ENCODE results near the gene CAMKK1. TPM values are rescaled to one million over a fixed set of nuclear protein-coding genes. Genes with fewer than 3 reads are reported as not detected.

CAMKK1 gene
- total and polyA plus RNA-seq, 9 of the 15 experiments (the other 6 are each of a cell fraction or from before 2014, with no cell fraction given) = 0.34 to 7.5 (median 4.9) TPM

DNA sequence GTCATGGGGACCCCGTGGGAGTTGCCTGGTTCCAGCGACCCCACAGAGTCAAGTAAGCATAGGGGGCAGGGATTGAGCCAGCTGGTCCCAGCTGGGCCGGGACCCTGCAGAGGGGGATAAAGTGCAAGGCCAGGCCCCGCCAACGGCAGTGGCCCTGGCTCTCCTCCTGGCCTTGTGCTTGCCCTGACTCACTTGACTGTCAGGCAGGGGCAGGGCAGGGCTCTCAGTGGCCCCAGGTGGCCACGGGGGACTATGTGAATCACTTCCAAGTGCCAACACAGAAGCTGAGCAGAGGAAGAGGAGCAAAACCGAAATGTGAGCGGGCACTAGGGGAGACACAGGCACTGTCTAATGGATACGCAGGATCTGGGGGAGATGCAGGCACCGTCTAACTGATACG is 25.2 kb downstream of the CAMKK1 start (continued):
- TF ChIP-seq, protein P1, sequence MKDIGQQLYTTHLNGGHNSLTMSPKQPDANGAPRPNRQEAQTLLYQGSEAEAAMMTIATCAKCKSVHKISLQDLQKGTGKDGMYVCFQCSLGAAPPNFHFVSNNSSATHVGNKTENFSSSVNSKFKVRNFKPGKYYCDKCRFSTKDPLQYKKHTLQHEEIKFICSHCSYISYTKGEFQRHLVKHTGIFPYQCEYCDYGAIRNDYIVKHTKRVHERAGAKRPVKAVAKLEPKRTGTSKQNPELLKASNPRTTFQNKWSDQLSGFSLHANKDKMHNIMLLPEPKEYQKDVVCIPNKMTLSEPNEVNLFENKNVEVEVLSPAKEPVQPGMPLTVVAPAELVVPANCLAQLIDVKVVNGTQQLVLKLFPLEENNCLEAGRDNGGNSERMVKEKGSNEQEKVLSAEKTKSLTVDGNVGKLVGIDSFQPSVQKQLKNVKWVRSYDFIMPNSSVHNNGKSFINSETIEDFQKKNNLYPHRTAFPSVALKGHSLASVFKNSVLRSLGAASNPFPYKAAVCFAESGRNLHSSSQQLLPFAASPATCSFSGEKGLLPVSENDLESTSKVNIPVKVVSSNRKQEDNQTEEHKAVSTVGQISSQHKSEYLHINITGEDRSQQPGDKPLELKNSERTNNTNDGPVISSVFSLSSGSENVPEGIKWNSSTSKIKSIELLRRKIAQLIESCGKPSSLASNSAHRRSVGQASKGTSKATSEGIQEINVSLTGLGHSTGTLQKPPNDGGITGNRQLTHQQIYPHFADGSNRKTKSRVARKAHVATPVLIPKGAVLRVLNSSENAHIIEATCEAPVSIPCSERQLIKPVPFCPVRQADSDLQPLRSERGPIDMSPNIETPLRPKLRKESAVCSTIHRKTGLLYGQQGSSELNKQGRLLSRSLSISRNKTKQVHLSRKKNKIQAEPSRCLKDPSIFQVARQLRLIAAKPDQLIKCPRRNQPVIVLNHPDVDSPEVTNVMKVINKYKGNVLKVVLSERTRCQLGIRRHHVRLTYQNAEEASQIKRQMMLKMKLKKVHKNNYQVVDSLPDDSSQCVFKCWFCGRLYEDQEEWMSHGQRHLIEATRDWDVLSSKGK (CRISPR knock-in tag; IDR thresholded peaks at IDR 0.05) = no peak
- TF ChIP-seq ZNF184 (CRISPR knock-in tag; IDR thresholded peaks at IDR 0.05) (no peak), MXI1 (IDR thresholded peaks at IDR 0.05; ENCODE audit: low read depth, low read length) (no peak), TFAM (CRISPR knock-in tag; conservative IDR thresholded peaks at IDR 0.05) (no peak), NCOR1 (IDR thresholded peaks at IDR 0.05) (no peak), ZNF444 (CRISPR knock-in tag; IDR thresholded peaks at IDR 0.05) (no peak), SP1 (CRISPR knock-in tag; IDR thresholded peaks at IDR 0.05) (no peak), STAT5A (IDR thresholded peaks at IDR 0.05; ENCODE audit: borderline replicate concordance, low read length) (no peak), MYNN (IDR thresholded peaks at IDR 0.05) (no peak), MYNN (CRISPR knock-in tag; IDR thresholded peaks at IDR 0.05) (no peak), NFRKB (IDR thresholded peaks at IDR 0.05; ENCODE audit: low read depth) (no peak)
- TF ChIP-seq, protein P2, sequence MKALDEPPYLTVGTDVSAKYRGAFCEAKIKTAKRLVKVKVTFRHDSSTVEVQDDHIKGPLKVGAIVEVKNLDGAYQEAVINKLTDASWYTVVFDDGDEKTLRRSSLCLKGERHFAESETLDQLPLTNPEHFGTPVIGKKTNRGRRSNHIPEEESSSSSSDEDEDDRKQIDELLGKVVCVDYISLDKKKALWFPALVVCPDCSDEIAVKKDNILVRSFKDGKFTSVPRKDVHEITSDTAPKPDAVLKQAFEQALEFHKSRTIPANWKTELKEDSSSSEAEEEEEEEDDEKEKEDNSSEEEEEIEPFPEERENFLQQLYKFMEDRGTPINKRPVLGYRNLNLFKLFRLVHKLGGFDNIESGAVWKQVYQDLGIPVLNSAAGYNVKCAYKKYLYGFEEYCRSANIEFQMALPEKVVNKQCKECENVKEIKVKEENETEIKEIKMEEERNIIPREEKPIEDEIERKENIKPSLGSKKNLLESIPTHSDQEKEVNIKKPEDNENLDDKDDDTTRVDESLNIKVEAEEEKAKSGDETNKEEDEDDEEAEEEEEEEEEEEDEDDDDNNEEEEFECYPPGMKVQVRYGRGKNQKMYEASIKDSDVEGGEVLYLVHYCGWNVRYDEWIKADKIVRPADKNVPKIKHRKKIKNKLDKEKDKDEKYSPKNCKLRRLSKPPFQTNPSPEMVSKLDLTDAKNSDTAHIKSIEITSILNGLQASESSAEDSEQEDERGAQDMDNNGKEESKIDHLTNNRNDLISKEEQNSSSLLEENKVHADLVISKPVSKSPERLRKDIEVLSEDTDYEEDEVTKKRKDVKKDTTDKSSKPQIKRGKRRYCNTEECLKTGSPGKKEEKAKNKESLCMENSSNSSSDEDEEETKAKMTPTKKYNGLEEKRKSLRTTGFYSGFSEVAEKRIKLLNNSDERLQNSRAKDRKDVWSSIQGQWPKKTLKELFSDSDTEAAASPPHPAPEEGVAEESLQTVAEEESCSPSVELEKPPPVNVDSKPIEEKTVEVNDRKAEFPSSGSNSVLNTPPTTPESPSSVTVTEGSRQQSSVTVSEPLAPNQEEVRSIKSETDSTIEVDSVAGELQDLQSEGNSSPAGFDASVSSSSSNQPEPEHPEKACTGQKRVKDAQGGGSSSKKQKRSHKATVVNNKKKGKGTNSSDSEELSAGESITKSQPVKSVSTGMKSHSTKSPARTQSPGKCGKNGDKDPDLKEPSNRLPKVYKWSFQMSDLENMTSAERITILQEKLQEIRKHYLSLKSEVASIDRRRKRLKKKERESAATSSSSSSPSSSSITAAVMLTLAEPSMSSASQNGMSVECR (CRISPR knock-in tag; IDR thresholded peaks at IDR 0.05) = no peak
